22Rv1 (cell line): ENCODE data around the gene SPATA9.
"Not testable (repeated sequence)": the region's sequence is repeated elsewhere in the genome, so short reads cannot be mapped to it uniquely, and the experiment has no call there.

Experiments
- H3K27ac ChIP-seq: fragments of 450-650 bp; 2 replicates; pipeline ENCODE4 v1.5.1; 2017
- CTCF ChIP-seq: fragments of 450-650 bp; IDR thresholded peaks from 2 replicates; pipeline ENCODE4 v1.5.1; 2017; ENCODE audit warnings: mild to moderate bottlenecking
- ZFX ChIP-seq: fragments of 450-650 bp; IDR thresholded peaks from 2 replicates; pipeline ENCODE4 v1.6.1; 2017; ENCODE audit warnings: antibody characterized with exemption, borderline replicate concordance

SPATA9 gene

GRCh38 chr5:95712347-95712958 is 29.7 kb upstream of the SPATA9 start:
- no peak overlapping the region for H3K27ac ChIP-seq
- TF ChIP-seq CTCF (no peak), ZFX (no peak)

- TF ChIP-seq ZFX (no peak), CTCF (no peak)
- no peak overlapping the region for H3K27ac ChIP-seq
Observed at GRCh38 chr5:95711501-95712346, 28.9 kb upstream of the SPATA9 start.

- not testable (repeated sequence) for H3K27ac ChIP-seq
Observed at GRCh38 chr5:95710651-95711500, 28.1 kb upstream of the SPATA9 start.

GRCh38 chr5:95709967-95710650 is 27.3 kb upstream of the SPATA9 start:
- TF ChIP-seq CTCF (no peak), ZFX (no peak)
- no peak overlapping the region for H3K27ac ChIP-seq

GRCh38 chr5:95708876-95709275 is 26.1 kb upstream of the SPATA9 start:
- H3K27ac ChIP-seq: no peak overlapping the region
- TF ChIP-seq ZFX (no peak), CTCF (no peak)

- H3K27ac ChIP-seq: not testable (repeated sequence)
Observed at GRCh38 chr5:95707534-95708188, 24.9 kb upstream of the SPATA9 start.

- TF ChIP-seq CTCF (no peak), ZFX (no peak)
Observed at GRCh38 chr5:95707055-95707454, 24.3 kb upstream of the SPATA9 start.

GRCh38 chr5:95706196-95706595 is 23.4 kb upstream of the SPATA9 start:
- not testable (repeated sequence) for H3K27ac ChIP-seq

More at GRCh38 chr5:95707055-95707454, 24.3 kb upstream of the SPATA9 start:
- no peak overlapping the region for H3K27ac ChIP-seq
